ENCODE measurements around the gene RAPH1. TPM values are rescaled to one million over a fixed set of nuclear protein-coding genes. Genes with fewer than 3 reads are reported as not detected.

Gene RAPH1
- total and polyA plus RNA-seq, 12 donors, result 3.1 to 20.6 (median 15.9) TPM

DNA sequence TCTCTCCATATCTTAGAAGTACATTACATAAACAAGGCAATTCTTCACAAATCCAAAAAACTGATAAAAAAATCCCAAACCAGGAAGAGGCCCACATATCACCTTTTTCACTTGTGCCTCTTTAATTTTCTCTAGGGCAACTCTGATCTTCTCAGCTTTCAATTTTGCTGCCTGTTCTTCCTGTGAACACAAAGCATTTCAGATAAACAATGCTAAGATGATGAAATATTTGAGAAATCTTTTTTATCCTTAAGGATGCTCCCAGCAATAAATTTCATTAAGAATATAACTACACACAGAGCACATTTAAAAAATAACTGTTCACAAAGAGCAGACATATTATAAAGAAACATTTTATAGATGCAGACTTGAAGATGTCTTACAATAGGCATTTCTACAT, 73.4 kb downstream of the RAPH1 start:
- intact Hi-C loops (cut with DNase I), result no loop called here
- no peaks in the 10 kb centered on the region for H3K27me3 ChIP-seq
- no peak overlapping the region for H3K4me3 ChIP-seq
- H3K9me3 ChIP-seq, result no peaks in the 10 kb centered on the region
- H3K36me3 ChIP-seq, result peaks cover 0 to 77% (median 19%) of the 10 kb centered on the region in 9 donors
- no peak overlapping the region for H3K27ac ChIP-seq
- TF ChIP-seq, protein P1, sequence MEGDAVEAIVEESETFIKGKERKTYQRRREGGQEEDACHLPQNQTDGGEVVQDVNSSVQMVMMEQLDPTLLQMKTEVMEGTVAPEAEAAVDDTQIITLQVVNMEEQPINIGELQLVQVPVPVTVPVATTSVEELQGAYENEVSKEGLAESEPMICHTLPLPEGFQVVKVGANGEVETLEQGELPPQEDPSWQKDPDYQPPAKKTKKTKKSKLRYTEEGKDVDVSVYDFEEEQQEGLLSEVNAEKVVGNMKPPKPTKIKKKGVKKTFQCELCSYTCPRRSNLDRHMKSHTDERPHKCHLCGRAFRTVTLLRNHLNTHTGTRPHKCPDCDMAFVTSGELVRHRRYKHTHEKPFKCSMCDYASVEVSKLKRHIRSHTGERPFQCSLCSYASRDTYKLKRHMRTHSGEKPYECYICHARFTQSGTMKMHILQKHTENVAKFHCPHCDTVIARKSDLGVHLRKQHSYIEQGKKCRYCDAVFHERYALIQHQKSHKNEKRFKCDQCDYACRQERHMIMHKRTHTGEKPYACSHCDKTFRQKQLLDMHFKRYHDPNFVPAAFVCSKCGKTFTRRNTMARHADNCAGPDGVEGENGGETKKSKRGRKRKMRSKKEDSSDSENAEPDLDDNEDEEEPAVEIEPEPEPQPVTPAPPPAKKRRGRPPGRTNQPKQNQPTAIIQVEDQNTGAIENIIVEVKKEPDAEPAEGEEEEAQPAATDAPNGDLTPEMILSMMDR (IDR thresholded peaks at IDR 0.05), result no peak
- DNase-seq (no peak), ATAC-seq (no peak)
- peaks cover 0 to 12% (median 0%) of the 10 kb centered on the region in 9 donors for H3K4me1 ChIP-seq

DNA sequence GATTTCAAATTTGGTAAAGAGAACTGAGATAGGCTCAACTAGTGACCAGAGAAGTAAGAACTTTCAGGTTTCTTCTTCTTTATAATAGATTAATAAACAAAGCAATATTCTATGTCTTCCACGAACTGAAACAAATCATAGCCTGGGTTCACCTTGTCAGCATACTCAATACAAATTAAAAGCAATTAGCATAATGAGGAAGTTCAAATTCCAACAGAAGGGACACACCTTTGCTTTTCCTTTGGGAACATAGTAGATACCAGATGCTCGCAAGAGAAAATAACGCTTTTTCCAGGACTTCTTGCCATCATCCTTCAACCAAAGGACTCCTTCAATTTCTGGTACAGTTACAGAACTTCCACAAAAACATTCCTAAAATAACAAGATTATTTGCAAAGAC, 79.9 kb downstream of the RAPH1 start:
- no peak for ATAC-seq
- no peak overlapping the region for H3K4me3 ChIP-seq
- no peaks in the 10 kb centered on the region for H3K9me3 ChIP-seq
- H3K27ac ChIP-seq, result peak overlapping the region in 1 of 10 donors; percentile 30
- intact Hi-C loops (cut with DNase I), result loop anchor here in 4 of 10 donors (10.0 kb wide), 4 partner anchors 130 to 360 kb away; partner anchors contain the start of genes ABI2 (in 1 of the 4) and CYP20A1 (in 1 of the 4)
- TF ChIP-seq, protein P1 (IDR thresholded peaks at IDR 0.05), result no peak
- DNase-seq, result no peak
- H3K36me3 ChIP-seq, result peaks cover 0 to 98% (median 19%) of the 10 kb centered on the region in 9 donors
- 50 to 73% methylated on average over 3 of the region's 3 CpGs for WGBS, 2 donors
- H3K4me1 ChIP-seq, result peaks cover 0 to 34% (median 15%) of the 10 kb centered on the region in 9 donors
- no peaks in the 10 kb centered on the region for H3K27me3 ChIP-seq

DNA sequence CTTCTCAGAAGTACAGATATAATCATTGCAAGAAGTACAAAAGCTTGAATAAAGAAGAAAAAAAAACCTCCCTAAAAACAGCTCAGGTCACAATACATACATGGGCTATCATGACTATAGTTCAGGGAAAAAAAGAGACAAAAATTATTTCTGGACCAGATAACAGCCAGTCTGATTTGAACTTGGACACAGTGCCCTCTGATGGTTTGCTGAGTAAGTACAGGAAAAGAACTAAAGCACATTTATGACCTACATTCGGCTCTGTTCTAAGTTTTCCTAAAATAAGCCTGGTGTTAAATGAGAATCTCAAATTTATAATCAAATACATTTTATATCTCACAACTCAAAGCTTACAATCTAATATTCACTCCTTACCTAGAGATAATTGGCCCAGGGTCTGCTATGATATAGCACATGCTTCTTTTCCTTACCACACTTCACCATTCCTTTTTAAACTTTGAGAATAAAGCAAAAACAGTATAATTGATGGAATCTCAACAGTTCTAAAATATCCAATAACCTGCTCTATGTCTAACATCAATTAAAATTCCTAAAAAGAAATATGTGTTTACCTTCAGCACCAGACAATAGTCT, 81.1 kb downstream of the RAPH1 start:
- Histone ChIP-seq H3K4me1 (peaks cover 0 to 34% (median 15%) of the 10 kb centered on the region in 9 donors), H3K36me3 (peaks cover 0 to 98% (median 10%) of the 10 kb centered on the region in 9 donors), H3K27ac (peak overlapping the region in 2 of 10 donors; percentile 14 to 26), H3K27me3 (no peaks in the 10 kb centered on the region), H3K4me3 (no peak overlapping the region), H3K9me3 (no peaks in the 10 kb centered on the region)
- intact Hi-C loops (cut with DNase I), result loop anchor here in 4 of 10 donors (5.0 to 10.0 kb wide), 6 partner anchors 129 to 361 kb away; partner anchors contain the start of genes ABI2 (in 1 of the 4) and CYP20A1 (in 1 of the 4)
- 6 to 16% methylated on average over 1 of the region's 1 CpG for WGBS, 2 donors
- DNase-seq (peak in 1 of 2 donors; percentile 36), ATAC-seq (peak; percentile 44 to 75 (median 68))
- TF ChIP-seq, protein P1 (IDR thresholded peaks at IDR 0.05), result peak; percentile 29 to 88 (median 75)

DNA sequence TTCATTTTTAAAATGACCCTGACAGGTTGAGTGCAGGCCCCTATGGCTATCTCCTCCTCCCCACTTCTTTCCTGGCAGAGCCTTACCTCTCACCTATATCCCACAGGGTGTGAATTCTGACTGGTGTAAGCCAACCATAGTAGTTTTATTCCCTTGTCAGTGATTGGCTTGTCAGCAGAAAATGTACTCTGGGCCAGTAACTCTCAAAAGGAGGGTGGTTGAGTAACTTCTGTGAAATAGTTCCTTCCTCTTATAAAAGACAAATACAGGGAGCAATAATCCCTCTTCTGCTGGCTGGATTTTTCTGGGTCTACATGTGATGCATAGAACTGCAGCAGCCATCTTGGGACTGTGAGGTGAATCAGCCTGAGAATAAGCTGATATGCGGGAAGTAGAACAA, 83.4 kb downstream of the RAPH1 start:
- no peak overlapping the region for H3K4me3 ChIP-seq
- WGBS, 2 donors, result 98 to 100% methylated on average over 1 of the region's 1 CpG
- peaks cover 0 to 98% (median 9%) of the 10 kb centered on the region in 9 donors for H3K36me3 ChIP-seq
- H3K27me3 ChIP-seq, result no peaks in the 10 kb centered on the region
- H3K4me1 ChIP-seq, result peaks cover 0 to 34% (median 15%) of the 10 kb centered on the region in 9 donors
- ATAC-seq (peak in 1 of 8 donors; percentile 45), DNase-seq (no peak)
- intact Hi-C loops (cut with DNase I), result loop anchor here in 4 of 10 donors (5.0 to 10.0 kb wide), 6 partner anchors 127 to 363 kb away; partner anchors contain the start of genes ABI2 (in 1 of the 4) and CYP20A1 (in 1 of the 4)
- H3K9me3 ChIP-seq, result no peaks in the 10 kb centered on the region
- no peak overlapping the region for H3K27ac ChIP-seq
- TF ChIP-seq, protein P1 (IDR thresholded peaks at IDR 0.05), result no peak

All from heart right ventricle (tissue), 16 donors.